Measurements from ENCODE around the gene FOXF1. TPM values are rescaled to one million over a fixed set of nuclear protein-coding genes. Genes with fewer than 3 reads are reported as not detected.

Gene FOXF1
- total RNA-seq, 1 experiment from 2014 or later = 0.10 TPM

- Histone ChIP-seq H3K27me3 (ENCODE audit: control insufficient read depth, insufficient read depth, low read length) (peaks cover 20% of the 10 kb centered on the region; the same call in 1 of the 2 replicates), H3K9me3 (ENCODE audit: control insufficient read depth, insufficient read depth, low read depth, low read length) (no peaks in the 10 kb centered on the region), H3K27ac (ENCODE audit: low read length) (no peak overlapping the region), H3K36me3 (ENCODE audit: control insufficient read depth, insufficient read depth, low read length) (no peaks in the 10 kb centered on the region), H3K4me1 (ENCODE audit: control insufficient read depth, insufficient read depth, low read length) (no peaks in the 10 kb centered on the region), H3K4me3 (ENCODE audit: low read depth in 2 of 2, low read length in 2 of 2) (no peak overlapping the region)
- CTCF ChIA-PET = no interaction called here
- POLR2A ChIA-PET = interaction anchor here (0.6 kb wide), 1 partner anchor 34 kb away, joined by 3 read pairs; no protein-coding TSS in a partner anchor
- no TSS peak for BruUV-seq (replicated peaks)
- TF ChIP-seq REST (IDR thresholded peaks at IDR 0.05; ENCODE audit: insufficient read depth in 1 of 2, low read depth in 2 of 2, low read length in 1 of 2) = no peak
- no peak for TF ChIP-seq SIN3A (IDR thresholded peaks at IDR 0.05; ENCODE audit: borderline replicate concordance, insufficient read depth, low read depth, low read length)
- TF ChIP-seq CTCF (IDR thresholded peaks at IDR 0.05) = no peak
- no peak for TF ChIP-seq POLR2AphosphoS5 (IDR thresholded peaks at IDR 0.05; ENCODE audit: low read depth, low read length)
- no peak for TF ChIP-seq TCF7L2 (IDR thresholded peaks at IDR 0.05; ENCODE audit: low read depth, low read length)
- ATAC-seq (no peak), DNase-seq (ENCODE audit: low read depth, low spot score) (no peak)
- intact Hi-C loops (cut with micrococcal nuclease; ENCODE audit: unreplicated experiment) (no loop called here), in situ Hi-C loops (cut with HindIII; ENCODE audit: low pct_unique_long_range_greater_than_20kb, low sequenced_read_pairs) (no loop called here)
These were observed 17.9 kb upstream of the FOXF1 start for GRCh38 chr16:86492267-86492960.

- DNase-seq (ENCODE audit: low read depth, low spot score) = no peak
- in situ Hi-C loops (cut with HindIII; ENCODE audit: low pct_unique_long_range_greater_than_20kb, low sequenced_read_pairs) (no loop called here), intact Hi-C loops (cut with micrococcal nuclease; ENCODE audit: unreplicated experiment) (no loop called here)
- no TSS peak for BruUV-seq (replicated peaks)
- Histone ChIP-seq H3K4me3 (ENCODE audit: low read depth in 2 of 2, low read length in 2 of 2) (no peak overlapping the region), H3K36me3 (ENCODE audit: control insufficient read depth, insufficient read depth, low read length) (no peaks in the 10 kb centered on the region), H3K4me1 (ENCODE audit: control insufficient read depth, insufficient read depth, low read length) (no peaks in the 10 kb centered on the region), H3K9me3 (ENCODE audit: control insufficient read depth, insufficient read depth, low read depth, low read length) (no peaks in the 10 kb centered on the region), H3K27me3 (ENCODE audit: control insufficient read depth, insufficient read depth, low read length) (peaks cover 20% of the 10 kb centered on the region; the same call in 1 of the 2 replicates), H3K27ac (ENCODE audit: low read length) (no peak overlapping the region)
- TF ChIP-seq TCF7L2 (IDR thresholded peaks at IDR 0.05; ENCODE audit: low read depth, low read length) = no peak
- TF ChIP-seq REST (IDR thresholded peaks at IDR 0.05; ENCODE audit: insufficient read depth in 1 of 2, low read depth in 2 of 2, low read length in 1 of 2) = no peak
- TF ChIP-seq SIN3A (IDR thresholded peaks at IDR 0.05; ENCODE audit: borderline replicate concordance, insufficient read depth, low read depth, low read length) = no peak
- no peak for TF ChIP-seq CTCF (IDR thresholded peaks at IDR 0.05)
- TF ChIP-seq POLR2AphosphoS5 (IDR thresholded peaks at IDR 0.05; ENCODE audit: low read depth, low read length) = no peak
- POLR2A ChIA-PET = interaction anchor here (0.6 kb wide), 1 partner anchor 33 kb away, joined by 3 read pairs; no protein-coding TSS in a partner anchor
- CTCF ChIA-PET = interaction anchor here (0.7 kb wide), 1 partner anchor 20 kb away, joined by 3 read pairs; no protein-coding TSS in a partner anchor
- ATAC-seq = no peak
These were observed 17.2 kb upstream of the FOXF1 start for GRCh38 chr16:86492961-86493629.

All from Panc1 (cell line).